HCT116 (cell line): ENCODE data around the gene GNA15. TPM values are rescaled to one million over a fixed set of nuclear protein-coding genes. Genes with fewer than 3 reads are reported as not detected.

ENCODE experiments used
- ATAC-seq: fragments of 200-7000 bp; cut with Tn5 transposase; 2 replicates; pipeline ENCODE4 v1.9.1; 2020; ENCODE audit warnings: mild to moderate bottlenecking, moderate library complexity
- BruUV-seq: library from RNA; stranded (reverse); fragments of 400-500 nt; replicated peaks from 2 replicates; lab custom pipeline; 2021; lab: Mats Ljungman, UMichigan
- CTCF ChIA-PET: fragments of 300-600 bp; sonication (Branson Sonifier 250); formaldehyde crosslinking; loops from one replicate; lab custom pipeline; 2021; ENCODE audit warnings: antibody characterized with exemption; lab: Charles Lee
- POLR2A ChIA-PET: fragments of 300-600, 350-600 bp; sonication (Branson Sonifier 250); formaldehyde crosslinking; loops from one replicate; lab custom pipeline; 2021; ENCODE audit warnings: antibody characterized with exemption; lab: Charles Lee
- RAD21 ChIA-PET, 2 experiments: fragments of 300-600 bp; sonication (Branson Sonifier 250); formaldehyde crosslinking; loops; one replicate each; lab custom pipeline; 2023; ENCODE audit warnings: low total read pairs in 2 of 2; ENCODE audit not compliant: uncharacterized antibody in 2 of 2, unreplicated experiment in 2 of 2, low non-redundant PET in 1 of 2; lab: Charles Lee
- DNase-seq: peaks from one replicate; pipeline ENCODE4 v3.0.0-alpha.2; 2010; ENCODE audit warnings: low read depth, low spot score
- H2AFZ ChIP-seq: fragments of 200-600 bp; shearing (Covaris generic), sonication (generic); 2 replicates; pipeline ENCODE4 v1.6.1; 2017; ENCODE audit warnings: low read depth, mixed run types, mixed read lengths, antibody characterized with exemption, low read length; ENCODE audit not compliant: poor library complexity, severe bottlenecking
- H3K27ac ChIP-seq: 2 replicates; pipeline ENCODE4 v1.5.1; 2012; ENCODE audit warnings: low read depth, low read length
- H3K27me3 ChIP-seq: fragments of 200-600 bp; sonication (generic); 2 replicates; pipeline ENCODE4 v1.6.1; 2016; ENCODE audit warnings: mixed run types, low read length, mixed read lengths; ENCODE audit not compliant: insufficient read depth
- H3K36me3 ChIP-seq, 2 experiments: fragments of 200-500 bp in 1 of 2; fragments of 200-600 bp in 1 of 2; sonication (Bioruptor generic) in 1 of 2; sonication (generic) in 1 of 2; 2 replicates each; pipeline versions ENCODE4 v1.5.1 to v1.6.1; 2014 to 2016; ENCODE audit warnings: low read length in 2 of 2, inconsistent platforms in 1 of 2, mixed read lengths in 1 of 2, mixed run types in 1 of 2; ENCODE audit not compliant: insufficient read depth in 2 of 2, control insufficient read depth in 1 of 2
- H3K4me1 ChIP-seq, 2 experiments: fragments of 200-600 bp in 1 of 2; sonication (generic) in 1 of 2; 2 replicates each; pipeline versions ENCODE4 v1.5.1 to v1.6.1; 2012 to 2017; ENCODE audit warnings: low read length in 2 of 2, inconsistent platforms in 1 of 2, mild to moderate bottlenecking in 1 of 2, mixed read lengths in 1 of 2, mixed run types in 1 of 2, moderate library complexity in 1 of 2; ENCODE audit not compliant: insufficient read depth in 2 of 2, control insufficient read depth in 1 of 2
- H3K4me2 ChIP-seq: fragments of 200-600 bp; sonication (generic); 2 replicates; pipeline ENCODE4 v1.6.1; 2017; ENCODE audit warnings: mixed run types, low read length, mixed read lengths
- H3K4me3 ChIP-seq, 2 experiments: fragments of 200-600 bp in 1 of 2; sonication (generic) in 1 of 2; replicated peaks in 1 of 2; 2 replicates each; pipeline ENCODE4 v1.5.1; 2011 to 2016; ENCODE audit warnings: low read length in 2 of 2, control low read depth in 1 of 2, low read depth in 1 of 2, mild to moderate bottlenecking in 1 of 2, mixed read lengths in 1 of 2, mixed run types in 1 of 2
- H3K79me2 ChIP-seq: fragments of 200-600 bp; sonication (generic); 2 replicates; pipeline ENCODE4 v1.6.1; 2017; ENCODE audit warnings: mild to moderate bottlenecking, mixed run types, low read length, moderate library complexity, mixed read lengths; ENCODE audit not compliant: insufficient read depth
- H3K9ac ChIP-seq: fragments of 200-600 bp; sonication (generic); 2 replicates; pipeline ENCODE4 v1.6.1; 2016; ENCODE audit warnings: low read length, mixed read lengths
- H3K9me2 ChIP-seq: fragments of 200-600 bp; sonication (generic), shearing (Covaris generic); 2 replicates; pipeline ENCODE4 v1.6.1; 2017; ENCODE audit warnings: mixed run types, mild to moderate bottlenecking, moderate library complexity; ENCODE audit not compliant: insufficient read depth
- H3K9me3 ChIP-seq, 2 experiments: fragments of 200-500 bp in 1 of 2; fragments of 200-600 bp in 1 of 2; sonication (Bioruptor generic) in 1 of 2; sonication (generic) in 1 of 2; 2 replicates each; pipeline ENCODE4 v1.6.1; 2014 to 2017; ENCODE audit warnings: low read length in 2 of 2, mixed read lengths in 2 of 2, inconsistent platforms in 1 of 2, low read depth in 1 of 2, mild to moderate bottlenecking in 1 of 2, mixed run types in 1 of 2, moderate library complexity in 1 of 2; ENCODE audit not compliant: control insufficient read depth in 1 of 2, insufficient read depth in 1 of 2
- H4K20me1 ChIP-seq: fragments of 200-600 bp; sonication (generic), shearing (Covaris generic); 2 replicates; pipeline ENCODE4 v1.6.1; 2017; ENCODE audit warnings: mixed run types, mild to moderate bottlenecking, moderate library complexity; ENCODE audit not compliant: insufficient read depth
- ATF3 ChIP-seq: IDR thresholded peaks from 2 replicates; pipeline ENCODE4 v1.6.1; 2012
- CEBPB ChIP-seq: IDR thresholded peaks from 2 replicates; pipeline ENCODE4 v1.6.1; 2012; ENCODE audit warnings: low read depth
- EGR1 ChIP-seq: IDR thresholded peaks from 2 replicates; pipeline ENCODE4 v1.6.1; 2012; ENCODE audit warnings: low read depth
- JUND ChIP-seq: IDR thresholded peaks from 2 replicates; pipeline ENCODE4 v1.6.1; 2012
- MAX ChIP-seq: IDR thresholded peaks from 2 replicates; pipeline ENCODE4 v1.6.1; 2012
- POLR2A ChIP-seq: IDR thresholded peaks from 2 replicates; pipeline ENCODE4 v1.7.0; 2011; ENCODE audit warnings: borderline replicate concordance; ENCODE audit not compliant: insufficient read depth, insufficient read length; ENCODE audit errors: extremely low read depth
- POLR2AphosphoS5 ChIP-seq: IDR thresholded peaks from 2 replicates; pipeline ENCODE4 v1.6.1; 2011; ENCODE audit warnings: mild to moderate bottlenecking, low read depth, low read length, moderate library complexity
- RAD21 ChIP-seq: IDR thresholded peaks from 2 replicates; pipeline ENCODE4 v1.6.1; 2012; ENCODE audit warnings: low read depth, mild to moderate bottlenecking
- SIN3A ChIP-seq: IDR thresholded peaks from 2 replicates; pipeline ENCODE4 v1.6.1; 2012; ENCODE audit warnings: low read depth
- SRF ChIP-seq: IDR thresholded peaks from 2 replicates; pipeline ENCODE4 v1.6.1; 2012; ENCODE audit warnings: low read depth
- TCF7L2 ChIP-seq: IDR thresholded peaks from 2 replicates; pipeline ENCODE4 v1.7.0; 2011; ENCODE audit warnings: borderline replicate concordance, inconsistent platforms; ENCODE audit not compliant: insufficient read depth, insufficient read length; ENCODE audit errors: extremely low read depth
- ZBTB33 ChIP-seq: IDR thresholded peaks from 2 replicates; pipeline ENCODE4 v1.6.1; 2011; ENCODE audit warnings: mild to moderate bottlenecking, low read length, moderate library complexity; ENCODE audit not compliant: insufficient replicate concordance; ENCODE audit errors: extremely low read depth
- ZNF274 ChIP-seq: fragments of 200-500 bp; sonication (Bioruptor generic); IDR thresholded peaks from 2 replicates; pipeline ENCODE4 v1.6.1; 2014; ENCODE audit warnings: mild to moderate bottlenecking, low read depth, low read length, inconsistent platforms
- intact Hi-C: fragments of 100-400 bp; cut with micrococcal nuclease; formaldehyde crosslinking; loops from 2 replicates; pipeline ENCODE4 v1.10.0; 2022
- total RNA-seq: library from RNA; stranded (reverse); gene quantifications from one replicate; pipeline ENCODE4 v1.2.1, GENCODE V29; 2021; ENCODE audit not compliant: unreplicated experiment

Gene GNA15
- total RNA-seq, 1 experiment from 2014 or later: 1.5 TPM

GRCh38 chr19:3203805-3204645 lies 68.2 kb downstream of the GNA15 start:
- ATAC-seq (no peak), DNase-seq (no peak)
- CTCF ChIA-PET: no interaction called here
- no TSS peak for BruUV-seq
- H3K36me3 ChIP-seq: peaks cover 18 to 31% of the 10 kb centered on the region in 2 experiments; a peak in 3 of 4 replicates
- no peaks in the 10 kb centered on the region for H3K9me3 ChIP-seq
- H3K4me3 ChIP-seq: no peak overlapping the region
- no peaks in the 10 kb centered on the region for H3K79me2 ChIP-seq
- H2AFZ ChIP-seq: no peak overlapping the region
- H3K27me3 ChIP-seq: no peaks in the 10 kb centered on the region
- RAD21 ChIA-PET: no interaction called here
- no peaks in the 10 kb centered on the region for H3K4me1 ChIP-seq
- no peak overlapping the region for H3K27ac ChIP-seq
- POLR2A ChIA-PET: no interaction called here
- no peak for TF ChIP-seq TCF7L2
- no peak for TF ChIP-seq MAX
- TF ChIP-seq POLR2A: no peak
- TF ChIP-seq EGR1: no peak
- TF ChIP-seq JUND: no peak
- no peak for TF ChIP-seq CEBPB
- TF ChIP-seq SRF: no peak
- TF ChIP-seq ATF3: no peak
- TF ChIP-seq SIN3A: no peak
- TF ChIP-seq POLR2AphosphoS5: no peak
- no peak for TF ChIP-seq ZNF274
- no peak for TF ChIP-seq RAD21
- TF ChIP-seq ZBTB33: no peak
- H3K9ac ChIP-seq: no peak overlapping the region
- H3K9me2 ChIP-seq: no peaks in the 10 kb centered on the region
- H3K4me2 ChIP-seq: no peak overlapping the region
- intact Hi-C loops: no loop called here
- no peaks in the 10 kb centered on the region for H4K20me1 ChIP-seq
